Small intestine (tissue), 7 donors: ENCODE data around the gene AMPD3. TPM values are rescaled to one million over a fixed set of nuclear protein-coding genes. Genes with fewer than 3 reads are reported as not detected.

Experiments
- DNase-seq, 2 donors: peaks; one replicate each; pipeline versions ENCODE4 v3.0.0 to v3.0.0-alpha.2; 2013
- FAIRE-seq: peaks from 2 replicates; lab custom pipeline; 2012; peaks lifted over from hg19 to GRCh38; lab: Jason Lieb, UNC
- H3K27ac ChIP-seq, 3 donors: one replicate each; pipeline ENCODE4 v1.5.1; 2013; ENCODE audit warnings: low read length in 2 of 3, mild to moderate bottlenecking in 2 of 3, control low read depth in 1 of 3, inconsistent platforms in 1 of 3, low read depth in 1 of 3, moderate library complexity in 1 of 3
- H3K27me3 ChIP-seq, 3 donors: one replicate each; pipeline ENCODE4 v1.6.1; 2013; ENCODE audit warnings: low read length in 3 of 3, inconsistent platforms in 1 of 3; ENCODE audit not compliant: control insufficient read depth in 3 of 3, insufficient read depth in 3 of 3
- H3K36me3 ChIP-seq, 3 donors: one replicate each; pipeline ENCODE4 v1.6.1; 2013; ENCODE audit warnings: low read length in 3 of 3, inconsistent platforms in 1 of 3, low read depth in 1 of 3, mild to moderate bottlenecking in 1 of 3, moderate library complexity in 1 of 3; ENCODE audit not compliant: control insufficient read depth in 3 of 3, insufficient read depth in 2 of 3
- H3K4me1 ChIP-seq, 3 donors: one replicate each; pipeline ENCODE4 v1.6.1; 2013; ENCODE audit warnings: low read length in 2 of 3, inconsistent platforms in 1 of 3, low read depth in 1 of 3, mild to moderate bottlenecking in 1 of 3, moderate library complexity in 1 of 3; ENCODE audit not compliant: control insufficient read depth in 3 of 3, insufficient read depth in 2 of 3
- H3K4me3 ChIP-seq, 3 donors: one replicate each; pipeline ENCODE4 v1.5.1; 2013; ENCODE audit warnings: low read length in 3 of 3, control low read depth in 1 of 3, inconsistent platforms in 1 of 3, low read depth in 1 of 3, mild to moderate bottlenecking in 1 of 3, moderate library complexity in 1 of 3
- H3K9me3 ChIP-seq, 2 donors: one replicate each; pipeline ENCODE4 v1.6.1; 2013; ENCODE audit warnings: low read depth in 1 of 2, low read length in 1 of 2; ENCODE audit not compliant: control insufficient read depth in 2 of 2, insufficient read depth in 1 of 2
- WGBS, 3 donors: extraction: QIAGEN DNeasy Blood & Tissue Kit; methylation state at CpG; one replicate each; pipeline ENCODE4 v1.1.7; 2013; 5-methylcytosine and 5-hydroxymethylcytosine counted together
- polyA plus RNA-seq, 4 donors: library from polyadenylated mRNA; stranded (reverse) in 3 of 4; unstranded in 1 of 4; fragments of 200-250 nt in 3 of 4; fragments of 120-200 nt in 1 of 4; gene quantifications; one replicate each; pipeline versions ENCODE4 v1.2.1 to v1.2.3, GENCODE V29; 2013
- donor health status: healthy with polysubstance abuse.
- donor health status: control.
- donor health status: control.
- donor health status: Bipolar disorder and iron deficiency.
- donor health status: healthy.

Gene AMPD3
- polyA plus RNA-seq, 4 donors, result 2.7 to 5.1 (median 3.6) TPM

DNA sequence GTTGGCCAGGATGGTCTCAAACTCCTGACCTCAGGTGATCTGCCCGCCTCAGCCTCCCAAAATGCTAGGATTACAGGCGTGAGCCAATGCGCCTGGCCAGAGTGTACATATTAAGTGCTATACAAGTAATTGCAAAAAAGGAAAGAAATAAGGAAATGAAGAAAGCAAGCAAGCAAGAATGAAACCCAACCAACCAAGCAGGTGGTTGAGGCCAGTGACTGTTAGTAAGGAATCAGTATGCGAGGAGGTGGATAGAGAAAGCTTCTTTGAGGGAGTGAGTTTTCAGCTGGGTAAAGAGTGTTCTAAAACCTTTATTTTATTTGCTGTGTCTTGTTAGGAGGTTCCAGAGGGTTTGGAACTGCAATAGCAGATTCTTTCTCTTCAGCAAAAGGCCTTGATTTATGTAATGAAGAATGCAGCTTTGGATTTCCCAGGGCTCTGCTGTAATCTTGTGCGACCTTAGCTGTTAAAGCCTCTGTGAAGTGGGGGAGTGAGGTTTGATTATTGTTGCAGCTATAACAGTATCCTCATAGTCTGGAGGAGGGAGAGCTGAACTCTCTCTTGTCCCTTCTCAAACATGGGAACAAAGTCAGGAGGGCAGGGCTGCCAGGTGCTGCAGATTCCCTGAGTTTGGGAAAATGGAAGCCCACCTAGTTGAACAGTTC is 5.7 kb downstream of the AMPD3 start:
- Histone ChIP-seq H3K4me3 (no peak overlapping the region), H3K27me3 (no peaks in the 10 kb centered on the region), H3K9me3 (no peaks in the 10 kb centered on the region), H3K27ac (no peak overlapping the region), H3K36me3 (peaks cover 0 to 7% (median 2%) of the 10 kb centered on the region in 3 donors), H3K4me1 (peaks cover 0 to 9% (median 6%) of the 10 kb centered on the region in 3 donors)
- WGBS, 3 donors, result 84 to 96% (median 86%) methylated on average over 5 of the region's 5 CpGs
- DNase-seq (no peak), FAIRE-seq (no peak)

GRCh38 chr11:10461276-10461790 is 6.3 kb downstream of the AMPD3 start:
- DNase-seq, result no peak
- FAIRE-seq, result no peak
- Histone ChIP-seq H3K4me3 (no peak overlapping the region), H3K27me3 (no peaks in the 10 kb centered on the region), H3K36me3 (peaks cover 0 to 7% (median 2%) of the 10 kb centered on the region in 3 donors), H3K9me3 (no peaks in the 10 kb centered on the region), H3K27ac (no peak overlapping the region), H3K4me1 (peaks cover 0 to 3% (median 3%) of the 10 kb centered on the region in 3 donors)
- 94 to 97% (median 95%) methylated on average over 9 of the region's 9 CpGs for WGBS, 3 donors

DNA sequence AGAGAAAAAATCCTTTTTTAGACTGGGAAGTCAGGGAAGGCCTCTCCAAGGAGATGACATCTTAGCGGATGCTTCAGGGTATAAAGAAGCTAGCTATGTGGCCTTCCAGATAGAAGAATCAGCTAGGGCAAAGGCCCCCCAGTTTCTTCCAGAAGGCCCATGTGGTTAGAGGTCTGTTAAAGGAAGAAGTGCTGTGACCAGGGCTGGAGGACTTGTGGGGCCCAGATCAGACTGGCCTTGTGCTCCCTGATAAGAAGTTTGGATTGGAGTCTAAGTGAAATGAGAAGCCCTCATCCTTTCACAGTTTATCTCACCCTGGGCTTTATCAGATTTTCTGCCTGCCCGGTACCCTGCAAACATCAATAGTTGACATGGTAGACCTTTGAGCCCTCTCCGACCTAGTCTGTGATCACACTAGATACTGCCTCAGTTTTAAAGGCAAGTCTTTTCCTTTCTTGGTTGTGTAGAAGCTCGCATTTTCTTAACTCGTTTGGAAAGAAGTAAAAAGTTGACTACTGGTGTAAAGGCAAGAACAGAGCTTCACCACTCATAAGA is 7.8 kb downstream of the AMPD3 start:
- no peaks in the 10 kb centered on the region for H3K4me1 ChIP-seq
- H3K27ac ChIP-seq, result no peak overlapping the region
- FAIRE-seq (no peak), DNase-seq (no peak)
- peaks cover 0 to 7% (median 2%) of the 10 kb centered on the region in 3 donors for H3K36me3 ChIP-seq
- H3K27me3 ChIP-seq, result no peaks in the 10 kb centered on the region
- WGBS, 3 donors, result 64 to 82% (median 79%) methylated on average over 5 of the region's 5 CpGs
- H3K9me3 ChIP-seq, result no peaks in the 10 kb centered on the region
- H3K4me3 ChIP-seq, result no peak overlapping the region

- Histone ChIP-seq H3K36me3 (peaks cover 0 to 4% (median 0%) of the 10 kb centered on the region in 3 donors), H3K4me3 (no peak overlapping the region), H3K27me3 (no peaks in the 10 kb centered on the region), H3K4me1 (no peaks in the 10 kb centered on the region), H3K27ac (no peak overlapping the region), H3K9me3 (no peaks in the 10 kb centered on the region)
- FAIRE-seq (no peak), DNase-seq (no peak)
- 82 to 95% (median 86%) methylated on average over 4 of the region's 4 CpGs for WGBS, 3 donors
Measured at GRCh38 chr11:10473371-10473770, 18.3 kb downstream of the AMPD3 start.

DNA sequence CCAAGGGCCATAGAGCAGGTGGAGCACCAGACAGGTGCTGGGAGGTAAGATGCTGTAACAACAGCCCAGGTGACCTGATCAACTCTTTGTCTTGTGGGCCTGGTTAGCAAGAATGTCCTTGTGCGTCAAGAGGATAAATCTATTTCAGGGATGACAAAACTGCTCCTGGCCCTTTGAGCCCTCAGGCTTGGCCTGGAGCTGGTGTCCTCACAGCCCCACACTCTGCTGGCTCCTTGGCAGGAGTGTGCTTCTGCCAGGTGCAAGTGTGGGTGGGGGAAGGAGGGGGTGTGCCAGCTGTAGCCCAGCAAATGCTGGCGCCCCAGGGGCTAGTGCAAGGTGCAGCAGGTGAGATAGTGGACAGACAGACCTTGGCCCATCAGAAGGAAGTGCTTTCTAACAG is 19.5 kb downstream of the AMPD3 start:
- no peak overlapping the region for H3K4me3 ChIP-seq
- 54 to 80% (median 55%) methylated on average over 2 of the region's 2 CpGs for WGBS, 3 donors
- H3K27me3 ChIP-seq, result no peaks in the 10 kb centered on the region
- H3K27ac ChIP-seq, result no peak overlapping the region
- DNase-seq, result no peak
- no peaks in the 10 kb centered on the region for H3K9me3 ChIP-seq
- no peak for FAIRE-seq
- peaks cover 0 to 8% (median 0%) of the 10 kb centered on the region in 3 donors for H3K36me3 ChIP-seq
- H3K4me1 ChIP-seq, result no peaks in the 10 kb centered on the region

GRCh38 chr11:10476342-10476741 is 21.3 kb downstream of the AMPD3 start:
- Histone ChIP-seq H3K4me1 (no peaks in the 10 kb centered on the region), H3K9me3 (no peaks in the 10 kb centered on the region), H3K27me3 (no peaks in the 10 kb centered on the region), H3K27ac (no peak overlapping the region), H3K4me3 (no peak overlapping the region), H3K36me3 (peaks cover 0 to 10% (median 0%) of the 10 kb centered on the region in 3 donors)
- 86 to 93% (median 88%) methylated on average over 1 of the region's 1 CpG for WGBS, 3 donors
- DNase-seq (no peak), FAIRE-seq (no peak)

GRCh38 chr11:10476927-10477689 is 22.0 kb downstream of the AMPD3 start:
- peaks cover 0 to 13% (median 0%) of the 10 kb centered on the region in 3 donors for H3K36me3 ChIP-seq
- DNase-seq (no peak), FAIRE-seq (no peak)
- 62 to 68% (median 63%) methylated on average over 5 of the region's 5 CpGs for WGBS, 3 donors
- H3K4me1 ChIP-seq, result no peaks in the 10 kb centered on the region
- H3K27ac ChIP-seq, result no peak overlapping the region
- H3K27me3 ChIP-seq, result no peaks in the 10 kb centered on the region
- no peaks in the 10 kb centered on the region for H3K9me3 ChIP-seq
- no peak overlapping the region for H3K4me3 ChIP-seq

DNA sequence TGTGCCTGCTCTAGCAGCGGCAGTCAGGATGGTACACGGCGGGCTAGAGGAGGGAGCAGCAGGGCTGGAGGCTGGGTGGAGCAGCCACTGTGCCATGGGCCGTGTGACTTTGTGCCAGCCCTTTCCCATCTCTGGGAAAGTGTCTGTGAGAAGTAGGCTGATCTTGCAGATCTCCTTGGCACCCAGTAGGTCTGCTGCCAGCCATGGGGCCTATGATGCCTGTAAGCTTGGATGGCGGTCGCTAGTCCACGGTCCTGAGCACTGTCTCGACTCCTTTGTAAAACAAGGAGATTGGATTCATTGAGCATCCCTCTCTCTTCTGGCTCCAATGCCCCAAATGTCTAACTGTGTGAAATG is 22.6 kb downstream of the AMPD3 start:
- no peak for FAIRE-seq
- Histone ChIP-seq H3K4me1 (no peaks in the 10 kb centered on the region), H3K9me3 (no peaks in the 10 kb centered on the region), H3K27ac (no peak overlapping the region), H3K4me3 (no peak overlapping the region), H3K27me3 (no peaks in the 10 kb centered on the region), H3K36me3 (peaks cover 0 to 13% (median 0%) of the 10 kb centered on the region in 3 donors)
- 95 to 98% (median 96%) methylated on average over 8 of the region's 8 CpGs for WGBS, 3 donors
- no peak for DNase-seq
